Measurements from ENCODE around the gene PDE1C. TPM values are rescaled to one million over a fixed set of nuclear protein-coding genes. Genes with fewer than 3 reads are reported as not detected.
"Not testable (repeated sequence)": the region's sequence is repeated elsewhere in the genome, so short reads cannot be mapped to it uniquely, and the experiment has no call there.

PDE1C gene
- total RNA-seq, 1 donor from 2014 or later = 2.3 TPM

- no peak for DNase-seq (ENCODE audit: low read depth)
Observed at GRCh38 chr7:31850066-31850465, 220.1 kb downstream of the PDE1C start.

GRCh38 chr7:31835471-31835870 lies 234.7 kb downstream of the PDE1C start:
- DNase-seq (ENCODE audit: low read depth) = no peak

- DNase-seq (ENCODE audit: low read depth) = not testable (repeated sequence)
Observed at GRCh38 chr7:31833625-31834024, 236.6 kb downstream of the PDE1C start.

- peak; percentile 16 for DNase-seq (ENCODE audit: low read depth)
Observed at GRCh38 chr7:31828520-31828919, 241.7 kb downstream of the PDE1C start.

GRCh38 chr7:31825576-31825975 lies 244.6 kb downstream of the PDE1C start:
- no peak for DNase-seq (ENCODE audit: low read depth)

- DNase-seq (ENCODE audit: low read depth) = no peak
Observed at GRCh38 chr7:31819031-31819430, 251.2 kb downstream of the PDE1C start.

GRCh38 chr7:31816810-31817209 lies 253.4 kb downstream of the PDE1C start:
- DNase-seq (ENCODE audit: low read depth) = no peak

- DNase-seq (ENCODE audit: low read depth) = no peak
Observed at GRCh38 chr7:31815796-31816195, 254.4 kb downstream of the PDE1C start.

GRCh38 chr7:31814187-31814586 lies 256.0 kb downstream of the PDE1C start:
- no peak for DNase-seq (ENCODE audit: low read depth)

- DNase-seq (ENCODE audit: low read depth) = peak; percentile 77
Observed at GRCh38 chr7:31811650-31812461, 258.4 kb downstream of the PDE1C start.

GRCh38 chr7:31805209-31805818 lies 264.9 kb downstream of the PDE1C start:
- no peak for DNase-seq (ENCODE audit: low read depth)

GRCh38 chr7:31796375-31796774 lies 273.8 kb downstream of the PDE1C start:
- DNase-seq (ENCODE audit: low read depth) = peak; percentile 26

- no peak for DNase-seq (ENCODE audit: low read depth)
Observed at GRCh38 chr7:31794851-31795344, 275.3 kb downstream of the PDE1C start.

- DNase-seq (ENCODE audit: low read depth) = no peak
Observed at GRCh38 chr7:31791881-31792280, 278.3 kb downstream of the PDE1C start.

GRCh38 chr7:31788883-31789680 lies 281.1 kb downstream of the PDE1C start:
- DNase-seq (ENCODE audit: low read depth) = peak; percentile 4

GRCh38 chr7:31788445-31788844 lies 281.8 kb downstream of the PDE1C start:
- DNase-seq (ENCODE audit: low read depth) = peak; percentile 54

- DNase-seq (ENCODE audit: low read depth) = no peak
Observed at GRCh38 chr7:31786326-31786725, 283.9 kb downstream of the PDE1C start.

- no peak for DNase-seq (ENCODE audit: low read depth)
Observed at GRCh38 chr7:31785101-31785500, 285.1 kb downstream of the PDE1C start.

- DNase-seq (ENCODE audit: low read depth) = no peak
Observed at GRCh38 chr7:31783221-31783620, 287.0 kb downstream of the PDE1C start.

- DNase-seq (ENCODE audit: low read depth) = peak; percentile 59
Observed at GRCh38 chr7:31782411-31782991, 287.7 kb downstream of the PDE1C start.

- no peak for DNase-seq (ENCODE audit: low read depth)
Observed at GRCh38 chr7:31778296-31778695, 291.9 kb downstream of the PDE1C start.

GRCh38 chr7:31776616-31777015 lies 293.6 kb downstream of the PDE1C start:
- DNase-seq (ENCODE audit: low read depth) = peak; percentile 48

Measured in renal cortical epithelial cell (primary cell).